Transverse colon (tissue), 4 donors: ENCODE results near the gene SOX5.

Source experiments
- CTCF ChIP-seq, 5 experiments: fragments of 200-600 bp in 3 of 5; fragments of 450-650 bp in 2 of 5; sonication (generic) in 3 of 5; IDR thresholded peaks; 1 replicate in 2 of 5; 2 replicates in 3 of 5; pipeline ENCODE4 v1.5.1; 2016 to 2017; ENCODE audit warnings: antibody characterized with exemption in 5 of 5, inconsistent platforms in 3 of 5, mild to moderate bottlenecking in 2 of 5, moderate library complexity in 1 of 5
- POLR2A ChIP-seq: fragments of 450-650 bp; IDR thresholded peaks from one replicate; pipeline ENCODE4 v1.6.1; 2016; ENCODE audit warnings: antibody characterized with exemption, mild to moderate bottlenecking, moderate library complexity
- POLR2AphosphoS5 ChIP-seq, 3 donors: sonication (generic); formaldehyde crosslinking; IDR thresholded peaks; one replicate each; pipeline ENCODE4 v1.6.1; 2016; ENCODE audit warnings: antibody characterized with exemption in 3 of 3

GRCh38 chr12:23813206-23813605, 136.3 kb downstream of the SOX5 start:
- TF ChIP-seq CTCF (IDR thresholded peaks at IDR 0.05) = no peak
- no peak for TF ChIP-seq POLR2A
- no peak for TF ChIP-seq POLR2AphosphoS5 (IDR thresholded peaks at IDR 0.05)
